Neural progenitor cell (in vitro differentiated cells): ENCODE results near the gene C11orf21.

ENCODE experiments used
- CTCF ChIP-seq: fragments of 200-600 bp; sonication (generic); IDR thresholded peaks from 2 replicates; pipeline ENCODE4 v1.5.1; 2017; ENCODE audit warnings: antibody characterized with exemption, mild to moderate bottlenecking
- EZH2 ChIP-seq: fragments of 200-600 bp; sonication (generic); IDR thresholded peaks from 2 replicates; pipeline ENCODE4 v1.6.1; 2017; ENCODE audit warnings: antibody characterized with exemption, mild to moderate bottlenecking, moderate library complexity
- EZH2phosphoT487 ChIP-seq: fragments of 200-600 bp; sonication (generic); IDR thresholded peaks from 2 replicates; pipeline ENCODE4 v1.6.1; 2017; ENCODE audit warnings: antibody characterized with exemption

- TF ChIP-seq CTCF (no peak), EZH2phosphoT487 (no peak), EZH2 (no peak)
Measured at GRCh38 chr11:2320568-2321310, 19.0 kb upstream of the C11orf21 start.
